GM21367 (cell line): Measurements from ENCODE around the gene PDE9A.
"Not testable (repeated sequence)": the region's sequence is repeated elsewhere in the genome, so short reads cannot be mapped to it uniquely, and the experiment has no call there.

ENCODE experiments used
- ATAC-seq: cut with Tn5 transposase; IDR thresholded peaks from one replicate; pipeline ENCODE4 v1.9.1; 2021; ENCODE audit not compliant: unreplicated experiment

The PDE9A gene

GRCh38 chr21:42653231-42654061, at the start of gene PDE9A:
Gene PDE9A (plus strand): TSS chr21:42653621. CDS start chr21:42653815, 194 bp downstream.
- no peak for ATAC-seq

DNA sequence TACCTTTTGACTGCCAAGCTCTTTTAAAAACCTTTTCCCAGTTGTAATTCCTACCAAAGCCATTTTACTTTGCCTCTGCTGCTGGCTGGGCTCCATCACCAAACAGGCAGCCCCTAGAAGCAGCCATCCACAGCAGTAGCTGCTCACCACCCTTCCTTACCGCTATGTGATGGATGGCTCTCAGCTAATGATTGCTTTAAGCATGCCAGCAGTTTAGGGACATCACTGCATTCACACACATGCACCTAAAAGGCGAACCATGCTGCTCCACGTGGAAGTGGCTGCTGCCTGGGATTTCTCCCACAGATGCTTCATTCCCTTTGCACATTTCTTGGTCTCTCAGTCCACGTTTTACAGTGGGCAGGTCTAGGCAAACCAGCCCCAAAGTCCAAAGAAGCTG, 46.3 kb upstream of the PDE9A start:
- ATAC-seq: no peak

DNA sequence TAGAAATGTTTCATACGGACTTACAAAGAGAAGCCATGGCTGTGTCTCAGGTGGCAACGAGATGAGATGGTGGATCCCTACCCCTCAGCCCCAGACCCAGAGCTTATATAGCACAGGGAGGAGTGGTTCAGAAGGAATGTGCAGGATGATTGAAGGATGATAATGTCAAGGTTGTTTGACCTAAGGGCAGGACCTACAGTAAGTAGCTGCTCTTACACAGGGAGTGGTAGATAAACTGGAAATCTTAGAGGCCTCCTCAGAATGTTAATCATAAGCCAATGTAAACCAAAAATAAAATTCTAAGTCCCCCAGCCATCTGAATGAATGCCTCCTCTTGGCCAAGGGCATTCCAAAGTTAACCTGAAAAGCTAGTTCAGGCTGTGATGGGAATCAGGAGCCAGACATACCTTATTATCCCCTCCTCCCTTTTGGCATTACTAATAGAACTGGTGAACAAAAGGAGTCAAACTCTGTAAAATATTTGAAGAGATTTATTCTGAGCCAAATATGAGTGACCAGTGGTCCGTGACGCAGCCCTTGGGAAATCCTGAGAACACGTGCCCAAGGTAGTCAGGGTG, 45.8 kb upstream of the PDE9A start:
- ATAC-seq: no peak

- ATAC-seq: no peak
These were observed 45.0 kb upstream of the PDE9A start for GRCh38 chr21:42608446-42608845.

DNA sequence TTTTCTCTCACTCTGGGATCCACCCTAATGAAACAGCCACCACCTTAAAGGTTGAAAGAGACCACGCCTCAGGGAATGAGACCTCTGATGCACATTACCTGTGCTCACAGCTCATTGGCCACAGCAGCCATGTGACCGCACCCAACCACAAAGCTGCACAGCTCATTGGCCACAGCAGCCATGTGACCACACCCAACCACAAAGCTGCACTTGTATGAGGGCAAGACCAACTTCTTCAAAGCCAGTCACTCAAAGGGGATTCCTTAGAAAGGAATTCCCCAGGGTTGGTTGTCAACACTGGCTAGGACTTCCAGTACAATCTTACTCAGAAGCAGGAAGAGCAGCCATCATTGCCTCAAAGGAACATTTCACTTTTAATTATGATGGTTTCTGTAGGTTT, 43.6 kb upstream of the PDE9A start:
- ATAC-seq: no peak

- no peak for ATAC-seq
These were observed 41.6 kb upstream of the PDE9A start for GRCh38 chr21:42611852-42612251.

DNA sequence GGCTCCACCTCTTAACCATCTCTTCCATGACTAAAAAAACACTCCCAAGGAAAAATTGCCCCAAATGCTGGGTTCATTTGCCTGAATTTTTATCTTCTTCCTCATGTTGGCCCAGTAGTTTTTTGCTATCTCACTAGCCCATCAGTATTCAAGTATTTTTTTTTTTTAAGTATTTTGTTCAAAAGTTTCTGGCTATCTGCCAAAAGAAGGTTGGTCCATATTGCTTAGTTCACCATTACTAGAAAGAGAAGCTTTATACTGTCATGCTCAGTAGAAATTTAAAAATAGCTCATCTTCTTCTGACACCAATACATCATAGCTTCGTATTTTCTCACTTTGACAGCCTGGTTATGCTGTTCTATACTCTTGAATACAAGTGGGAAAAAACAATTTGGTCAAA, 41.0 kb upstream of the PDE9A start:
- no peak for ATAC-seq

DNA sequence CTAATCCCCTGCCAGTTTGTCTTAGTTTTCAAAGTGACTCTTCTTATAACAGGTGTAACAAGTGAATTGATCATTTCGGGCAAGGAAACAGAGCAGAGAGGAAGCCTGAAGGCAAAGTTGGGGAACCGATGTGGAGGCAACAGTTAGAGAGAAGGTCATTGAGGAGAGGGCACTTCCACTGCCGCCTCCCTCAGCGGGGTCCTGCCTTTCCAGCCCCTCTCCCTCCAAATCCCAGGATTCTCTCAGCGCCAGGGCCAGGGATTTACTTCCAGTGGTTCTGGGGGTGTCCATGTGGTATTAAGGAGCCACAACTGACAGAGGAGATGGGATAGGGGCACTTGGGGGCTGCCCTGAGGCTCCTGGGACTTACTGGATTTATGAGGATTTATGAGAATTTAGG, 39.7 kb upstream of the PDE9A start:
- no peak for ATAC-seq

DNA sequence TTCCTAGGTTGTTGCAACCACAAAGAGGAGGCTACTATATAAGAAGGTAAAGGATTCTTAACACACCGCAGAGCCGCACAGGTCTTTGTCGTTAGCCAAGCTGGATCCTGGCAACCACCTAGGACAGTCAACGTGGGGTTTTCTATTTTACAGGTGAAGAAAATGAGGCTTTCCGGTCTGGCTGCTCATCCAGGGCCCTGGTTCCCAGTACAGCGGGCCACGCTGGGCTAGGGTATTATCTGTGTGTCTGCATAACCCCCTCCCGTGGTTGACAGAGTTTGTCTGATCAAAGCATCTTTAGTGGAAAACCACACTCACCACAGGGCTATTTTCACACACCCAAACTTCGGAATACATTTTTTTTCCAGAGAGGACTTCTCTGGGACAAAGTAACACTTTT, 39.0 kb upstream of the PDE9A start:
- no peak for ATAC-seq

DNA sequence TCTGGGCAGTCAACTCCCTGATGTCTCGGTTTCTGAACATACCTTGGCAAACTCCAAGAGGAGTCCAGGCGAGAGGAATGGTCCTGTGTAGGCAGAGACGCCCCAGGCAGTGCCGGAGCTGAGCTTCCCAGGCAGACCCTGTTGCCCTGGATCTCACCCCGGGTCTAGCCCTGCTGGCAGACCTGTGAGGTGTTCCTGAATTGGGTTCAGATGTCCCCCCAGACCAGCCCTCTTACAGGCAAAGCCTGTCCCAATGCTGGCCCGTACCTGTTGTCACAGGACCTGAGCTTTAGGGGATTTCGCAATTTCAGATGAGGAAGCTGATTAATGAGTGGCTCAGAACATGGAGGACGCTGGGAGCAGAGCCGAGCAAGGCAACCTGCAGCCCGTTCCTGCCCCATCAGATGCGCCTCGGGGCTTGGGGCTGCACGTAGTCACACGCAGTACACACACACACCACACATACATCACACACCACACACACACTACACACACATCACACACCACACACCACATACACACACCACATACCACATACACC, 38.5 kb upstream of the PDE9A start:
- ATAC-seq: no peak

- not testable (repeated sequence) for ATAC-seq
These were observed 38.0 kb upstream of the PDE9A start for GRCh38 chr21:42615377-42615776.

- ATAC-seq: no peak
These were observed 37.5 kb upstream of the PDE9A start for GRCh38 chr21:42615924-42616323.

DNA sequence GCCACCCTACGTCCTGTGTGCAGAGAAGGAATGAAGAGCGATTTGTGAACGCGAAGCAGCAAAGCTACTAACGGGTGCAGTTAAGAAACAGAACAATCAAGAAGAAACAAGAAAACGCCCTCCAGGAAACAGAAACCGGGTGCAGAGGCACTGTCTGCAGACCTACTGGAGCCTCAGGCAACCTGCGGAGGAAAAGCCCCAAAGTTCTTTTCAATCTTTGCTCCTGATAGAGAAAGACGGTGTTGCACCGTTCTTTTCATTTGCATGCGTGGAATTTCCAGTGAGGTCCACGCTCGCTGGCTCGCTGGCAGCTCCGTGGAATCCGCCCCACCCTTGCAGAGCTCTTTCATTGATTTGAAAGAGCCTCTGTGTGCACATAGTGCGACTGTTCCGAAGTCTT, 37.0 kb upstream of the PDE9A start:
- ATAC-seq: no peak

DNA sequence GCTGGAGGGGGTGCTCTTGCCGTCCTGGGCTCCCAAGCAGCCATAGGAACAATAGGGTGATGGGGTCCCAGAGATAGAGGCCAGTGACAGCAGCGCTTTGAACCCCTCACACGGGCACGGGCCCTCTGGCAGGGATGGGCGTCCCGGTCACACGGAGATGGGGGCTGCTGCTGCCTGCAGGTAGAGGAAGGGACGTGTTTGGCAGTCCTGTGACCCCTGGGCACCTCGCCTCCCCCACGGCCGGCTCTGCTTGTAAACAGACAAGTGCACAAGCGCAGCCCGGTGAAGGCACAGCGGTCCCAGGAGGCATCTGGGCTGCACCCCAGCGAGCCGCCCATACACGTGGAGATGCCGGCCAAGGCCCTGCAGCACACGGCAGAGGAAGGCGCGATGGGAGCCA, 36.5 kb upstream of the PDE9A start:
- ATAC-seq: no peak

GRCh38 chr21:42617486-42617885, 35.9 kb upstream of the PDE9A start:
- no peak for ATAC-seq

GRCh38 chr21:42618707-42619102, 34.7 kb upstream of the PDE9A start:
- no peak for ATAC-seq

DNA sequence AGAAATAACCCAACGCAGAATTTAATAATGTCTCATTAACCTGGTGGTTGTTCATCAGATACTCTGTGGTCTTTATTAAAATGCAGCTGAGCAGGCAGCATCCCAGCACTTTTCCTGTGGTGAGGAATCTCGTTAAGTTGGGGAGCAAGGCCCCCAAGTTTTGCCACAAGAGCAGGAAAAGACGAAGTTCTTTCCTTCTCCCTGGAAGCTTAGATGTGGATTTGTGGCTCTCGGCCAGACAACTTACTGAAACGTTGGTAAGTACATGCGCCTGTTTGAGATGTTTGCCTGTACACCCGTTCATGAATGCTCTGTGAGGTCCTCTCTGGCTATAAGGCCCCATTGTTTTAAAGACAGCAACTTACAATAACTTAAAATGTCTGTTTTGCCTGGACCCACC, 34.3 kb upstream of the PDE9A start:
- no peak for ATAC-seq

DNA sequence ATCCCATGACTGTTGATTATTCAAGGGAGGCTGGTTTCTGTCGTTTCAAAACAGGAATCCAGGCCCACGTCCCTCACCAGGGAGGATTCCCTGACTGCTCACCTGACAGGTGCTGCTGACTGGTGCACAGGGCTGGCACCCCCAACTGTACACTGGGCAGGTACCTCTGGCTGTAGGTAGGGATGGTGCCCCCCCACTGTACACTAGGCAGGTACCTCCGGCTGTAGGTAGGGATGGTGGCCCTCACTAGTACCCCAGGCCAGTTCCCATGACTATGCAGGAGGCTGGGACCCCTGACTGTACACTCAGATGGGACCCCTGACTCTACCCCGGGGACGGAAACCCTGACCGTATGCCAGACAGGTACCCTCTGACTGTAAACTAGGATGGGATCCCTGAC, 33.6 kb upstream of the PDE9A start:
- ATAC-seq: no peak

GRCh38 chr21:42621166-42621818, 32.1 kb upstream of the PDE9A start:
- no peak for ATAC-seq

DNA sequence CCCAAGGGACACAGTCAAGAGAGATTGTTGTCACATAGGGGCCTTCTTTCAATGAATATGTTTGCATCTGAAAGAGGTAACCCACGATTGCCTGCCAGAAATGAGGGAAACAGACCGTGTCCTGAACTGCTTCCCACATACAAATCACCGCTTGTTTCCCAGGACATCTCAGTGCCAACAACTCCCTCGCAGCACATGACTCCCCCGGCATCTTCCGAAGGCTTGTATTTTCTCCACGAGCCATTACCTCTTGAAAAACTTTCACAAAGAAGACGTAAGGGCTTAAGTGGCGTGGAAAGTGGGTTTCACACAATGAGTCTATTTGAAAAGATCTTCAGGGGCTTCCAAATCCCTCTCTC, 31.6 kb upstream of the PDE9A start:
- no peak for ATAC-seq

- no peak for ATAC-seq
These were observed 31.1 kb upstream of the PDE9A start for GRCh38 chr21:42622284-42622683.

- ATAC-seq: no peak
These were observed 29.7 kb upstream of the PDE9A start for GRCh38 chr21:42623694-42624093.
